GM18508 (cell line): Measurements from ENCODE around the gene IP6K3.

Experiments used
- ATAC-seq: cut with Tn5 transposase; IDR thresholded peaks from one replicate; pipeline ENCODE4 v1.9.1; 2021; ENCODE audit warnings: moderate number of reproducible peaks; ENCODE audit not compliant: insufficient read depth, unreplicated experiment

IP6K3 gene

GRCh38 chr6:33710296-33711121, 36.2 kb downstream of the IP6K3 start:
- no peak for ATAC-seq

GRCh38 chr6:33709605-33710295, 37.0 kb downstream of the IP6K3 start:
- no peak for ATAC-seq

- ATAC-seq: no peak
Observed at GRCh38 chr6:33708516-33709204, 38.0 kb downstream of the IP6K3 start.

- no peak for ATAC-seq
Observed at GRCh38 chr6:33707771-33708170, 38.9 kb downstream of the IP6K3 start.

GRCh38 chr6:33705955-33706725, 40.6 kb downstream of the IP6K3 start:
- no peak for ATAC-seq

GRCh38 chr6:33705268-33705885, 41.3 kb downstream of the IP6K3 start:
- no peak for ATAC-seq

GRCh38 chr6:33704215-33705066, 42.3 kb downstream of the IP6K3 start:
- no peak for ATAC-seq

- ATAC-seq: no peak
Observed at GRCh38 chr6:33702345-33702977, 44.2 kb downstream of the IP6K3 start.

GRCh38 chr6:33700391-33701050, 46.2 kb downstream of the IP6K3 start:
- no peak for ATAC-seq

GRCh38 chr6:33699739-33700138, 47.0 kb downstream of the IP6K3 start:
- no peak for ATAC-seq

GRCh38 chr6:33699131-33699530, 47.6 kb downstream of the IP6K3 start:
- no peak for ATAC-seq

GRCh38 chr6:33698494-33698893, 48.2 kb downstream of the IP6K3 start:
- no peak for ATAC-seq

GRCh38 chr6:33697845-33698244, 48.9 kb downstream of the IP6K3 start:
- no peak for ATAC-seq

- no peak for ATAC-seq
Observed at GRCh38 chr6:33696548-33697518, 49.9 kb downstream of the IP6K3 start.

- ATAC-seq: no peak
Observed at GRCh38 chr6:33696076-33696475, 50.6 kb downstream of the IP6K3 start.

- no peak for ATAC-seq
Observed at GRCh38 chr6:33695451-33695887, 51.2 kb downstream of the IP6K3 start.

- no peak for ATAC-seq
Observed at GRCh38 chr6:33694977-33695376, 51.7 kb downstream of the IP6K3 start.
